Measurements from ENCODE around the gene NEURL3.

NEURL3 gene

GRCh38 chr2:96494188-96494587 is 11.0 kb downstream of the NEURL3 start:
- WGBS (ENCODE audit: extremely low coverage, insufficient coverage, insufficient read length): no CpG with 5 or more reads among the region's 1 CpG
- Histone ChIP-seq H4K91ac (ENCODE audit: low read depth, low read length) (no peak overlapping the region), H3K4me1 (ENCODE audit: control insufficient read depth in 1 of 2, insufficient read depth in 2 of 2, low read length in 2 of 2) (no peaks in the 10 kb centered on the region), H3K36me3 (ENCODE audit: control insufficient read depth in 1 of 2, insufficient read depth in 2 of 2, low read length in 2 of 2) (no peaks in the 10 kb centered on the region), H3K4me2 (ENCODE audit: low read length) (no peak overlapping the region), H3K79me2 (ENCODE audit: control insufficient read depth, insufficient read depth, low read length, poor library complexity) (no peaks in the 10 kb centered on the region), H4K12ac (ENCODE audit: low read depth, low read length) (no peak overlapping the region), H2BK12ac (ENCODE audit: low read length) (no peak overlapping the region), H3K27me3 (ENCODE audit: insufficient read depth, low read length) (no peaks in the 10 kb centered on the region), H3K9ac (ENCODE audit: low read length) (no peak overlapping the region), H3K23ac (ENCODE audit: low read length) (no peak overlapping the region), H3K27ac (ENCODE audit: low read depth, low read length) (no peak overlapping the region), H4K8ac (ENCODE audit: low read depth, low read length) (no peak overlapping the region), H3K9me3 (ENCODE audit: insufficient read depth, low read depth, low read length) (peaks cover 2% of the 10 kb centered on the region), H2BK5ac (ENCODE audit: low read depth, low read length, poor library complexity) (no peak overlapping the region), H3K14ac (ENCODE audit: low read length) (no peak overlapping the region), H2AK5ac (ENCODE audit: low read length) (no peak overlapping the region), H2BK120ac (ENCODE audit: insufficient read depth, low read length, poor library complexity) (no peak overlapping the region), H3K79me1 (ENCODE audit: low read length) (no peaks in the 10 kb centered on the region), H3K4me3 (ENCODE audit: low read depth, low read length) (no peak overlapping the region), H3K18ac (ENCODE audit: low read length) (no peak overlapping the region), H2AFZ (ENCODE audit: insufficient read depth, low read length, poor library complexity) (no peak overlapping the region), H3K4ac (ENCODE audit: low read depth, low read length) (no peak overlapping the region)
- DNase-seq: no peak

GRCh38 chr2:96493072-96493471 is 12.1 kb downstream of the NEURL3 start:
- no peaks in the 10 kb centered on the region for H3K79me2 ChIP-seq (ENCODE audit: control insufficient read depth, insufficient read depth, low read length, poor library complexity)
- H3K23ac ChIP-seq (ENCODE audit: low read length): no peak overlapping the region
- no peak overlapping the region for H2BK12ac ChIP-seq (ENCODE audit: low read length)
- no peak overlapping the region for H3K9ac ChIP-seq (ENCODE audit: low read length)
- no peak overlapping the region for H4K91ac ChIP-seq (ENCODE audit: low read depth, low read length)
- no CpG with 5 or more reads among the region's 5 CpGs for WGBS (ENCODE audit: extremely low coverage, insufficient coverage, insufficient read length)
- H3K4ac ChIP-seq (ENCODE audit: low read depth, low read length): no peak overlapping the region
- no peak overlapping the region for H3K4me3 ChIP-seq (ENCODE audit: low read depth, low read length)
- H3K4me2 ChIP-seq (ENCODE audit: low read length): no peak overlapping the region
- no peak overlapping the region for H3K27ac ChIP-seq (ENCODE audit: low read depth, low read length)
- H3K14ac ChIP-seq (ENCODE audit: low read length): no peak overlapping the region
- H3K9me3 ChIP-seq (ENCODE audit: insufficient read depth, low read depth, low read length): no peaks in the 10 kb centered on the region
- H3K79me1 ChIP-seq (ENCODE audit: low read length): no peaks in the 10 kb centered on the region
- H2BK120ac ChIP-seq (ENCODE audit: insufficient read depth, low read length, poor library complexity): no peak overlapping the region
- H3K4me1 ChIP-seq (ENCODE audit: control insufficient read depth in 1 of 2, insufficient read depth in 2 of 2, low read length in 2 of 2): no peaks in the 10 kb centered on the region
- no peak overlapping the region for H4K8ac ChIP-seq (ENCODE audit: low read depth, low read length)
- DNase-seq: peak; percentile 70 to 85
- H3K27me3 ChIP-seq (ENCODE audit: insufficient read depth, low read length): no peaks in the 10 kb centered on the region
- H2AK5ac ChIP-seq (ENCODE audit: low read length): no peak overlapping the region
- H2BK5ac ChIP-seq (ENCODE audit: low read depth, low read length, poor library complexity): no peak overlapping the region
- no peaks in the 10 kb centered on the region for H3K36me3 ChIP-seq (ENCODE audit: control insufficient read depth in 1 of 2, insufficient read depth in 2 of 2, low read length in 2 of 2)
- H2AFZ ChIP-seq (ENCODE audit: insufficient read depth, low read length, poor library complexity): no peak overlapping the region
- no peak overlapping the region for H3K18ac ChIP-seq (ENCODE audit: low read length)
- H4K12ac ChIP-seq (ENCODE audit: low read depth, low read length): no peak overlapping the region

DNA sequence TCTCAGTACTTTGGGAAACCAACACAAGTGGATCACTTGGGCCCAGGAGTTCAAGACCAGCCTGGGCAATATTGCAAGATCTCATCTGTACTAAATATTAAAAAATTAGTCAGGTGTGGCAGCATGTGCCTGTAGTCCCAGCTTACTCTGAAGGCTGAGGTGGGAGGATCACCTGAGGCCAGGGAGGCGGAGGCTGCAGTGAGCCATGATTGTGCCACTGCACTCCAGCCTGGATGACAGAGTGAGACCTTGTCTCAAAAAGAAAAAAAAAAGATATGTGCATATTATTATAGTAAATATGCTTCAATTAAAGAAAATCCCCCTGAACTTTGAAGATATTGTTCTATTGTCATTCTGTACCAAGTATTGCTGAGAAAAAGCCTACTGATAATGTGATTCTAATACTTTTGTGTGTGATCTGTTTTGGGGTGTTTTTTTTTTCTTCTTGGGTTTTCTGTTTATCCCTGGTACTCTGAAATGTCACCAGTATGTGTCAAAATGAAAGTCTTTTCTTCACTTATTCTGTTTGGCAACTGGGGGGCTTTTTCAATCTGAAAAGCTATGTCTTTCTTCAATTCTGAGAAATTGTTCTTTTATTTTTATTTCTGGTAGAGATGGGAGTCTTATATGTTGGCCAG is 13.2 kb downstream of the NEURL3 start:
- no peak for DNase-seq
- Histone ChIP-seq H3K23ac (ENCODE audit: low read length) (no peak overlapping the region), H4K91ac (ENCODE audit: low read depth, low read length) (no peak overlapping the region), H3K27me3 (ENCODE audit: insufficient read depth, low read length) (no peaks in the 10 kb centered on the region), H3K4me3 (ENCODE audit: low read depth, low read length) (no peak overlapping the region), H3K14ac (ENCODE audit: low read length) (no peak overlapping the region), H4K8ac (ENCODE audit: low read depth, low read length) (no peak overlapping the region), H3K18ac (ENCODE audit: low read length) (no peak overlapping the region), H3K27ac (ENCODE audit: low read depth, low read length) (no peak overlapping the region), H2AK5ac (ENCODE audit: low read length) (no peak overlapping the region), H3K36me3 (ENCODE audit: control insufficient read depth in 1 of 2, insufficient read depth in 2 of 2, low read length in 2 of 2) (no peaks in the 10 kb centered on the region), H3K9me3 (ENCODE audit: insufficient read depth, low read depth, low read length) (no peaks in the 10 kb centered on the region), H2BK5ac (ENCODE audit: low read depth, low read length, poor library complexity) (no peak overlapping the region), H3K9ac (ENCODE audit: low read length) (no peak overlapping the region), H3K79me1 (ENCODE audit: low read length) (no peaks in the 10 kb centered on the region), H3K79me2 (ENCODE audit: control insufficient read depth, insufficient read depth, low read length, poor library complexity) (no peaks in the 10 kb centered on the region), H2AFZ (ENCODE audit: insufficient read depth, low read length, poor library complexity) (no peak overlapping the region), H2BK12ac (ENCODE audit: low read length) (no peak overlapping the region), H2BK120ac (ENCODE audit: insufficient read depth, low read length, poor library complexity) (no peak overlapping the region), H3K4me1 (ENCODE audit: control insufficient read depth in 1 of 2, insufficient read depth in 2 of 2, low read length in 2 of 2) (no peaks in the 10 kb centered on the region), H3K4ac (ENCODE audit: low read depth, low read length) (no peak overlapping the region), H3K4me2 (ENCODE audit: low read length) (no peak overlapping the region), H4K12ac (ENCODE audit: low read depth, low read length) (no peak overlapping the region)
- WGBS (ENCODE audit: extremely low coverage, insufficient coverage, insufficient read length): no CpG with 5 or more reads among the region's 1 CpG

- Histone ChIP-seq H4K12ac (ENCODE audit: low read depth, low read length) (no peak overlapping the region), H2AK5ac (ENCODE audit: low read length) (no peak overlapping the region), H2BK5ac (ENCODE audit: low read depth, low read length, poor library complexity) (no peak overlapping the region), H3K4ac (ENCODE audit: low read depth, low read length) (no peak overlapping the region), H4K91ac (ENCODE audit: low read depth, low read length) (no peak overlapping the region), H3K4me3 (ENCODE audit: low read depth, low read length) (no peak overlapping the region), H2AFZ (ENCODE audit: insufficient read depth, low read length, poor library complexity) (no peak overlapping the region), H3K4me1 (ENCODE audit: control insufficient read depth in 1 of 2, insufficient read depth in 2 of 2, low read length in 2 of 2) (peaks cover 0 to 3% of the 10 kb centered on the region in 2 experiments), H3K79me1 (ENCODE audit: low read length) (no peaks in the 10 kb centered on the region), H3K27me3 (ENCODE audit: insufficient read depth, low read length) (no peaks in the 10 kb centered on the region), H3K14ac (ENCODE audit: low read length) (no peak overlapping the region), H3K36me3 (ENCODE audit: control insufficient read depth in 1 of 2, insufficient read depth in 2 of 2, low read length in 2 of 2) (no peaks in the 10 kb centered on the region), H2BK120ac (ENCODE audit: insufficient read depth, low read length, poor library complexity) (no peak overlapping the region), H2BK12ac (ENCODE audit: low read length) (no peak overlapping the region), H4K8ac (ENCODE audit: low read depth, low read length) (no peak overlapping the region), H3K27ac (ENCODE audit: low read depth, low read length) (no peak overlapping the region), H3K18ac (ENCODE audit: low read length) (no peak overlapping the region), H3K9me3 (ENCODE audit: insufficient read depth, low read depth, low read length) (no peaks in the 10 kb centered on the region), H3K9ac (ENCODE audit: low read length) (no peak overlapping the region), H3K4me2 (ENCODE audit: low read length) (no peak overlapping the region), H3K23ac (ENCODE audit: low read length) (no peak overlapping the region), H3K79me2 (ENCODE audit: control insufficient read depth, insufficient read depth, low read length, poor library complexity) (no peaks in the 10 kb centered on the region)
- DNase-seq: no peak
- no CpG with 5 or more reads among the region's 1 CpG for WGBS (ENCODE audit: extremely low coverage, insufficient coverage, insufficient read length)
Observed at GRCh38 chr2:96489663-96490062, 15.5 kb downstream of the NEURL3 start.
